OCI-LY1 (cell line): ENCODE results near the gene DNM2.

Experiments
- EZH2 ChIP-seq: fragments of 200-600 bp; sonication (generic), shearing (Covaris generic); IDR thresholded peaks from 2 replicates; pipeline ENCODE4 v1.8.0; 2017; ENCODE audit warnings: borderline replicate concordance, mixed run types, mild to moderate bottlenecking, antibody characterized with exemption, low read length, moderate library complexity, mixed read lengths
- TF ChIP-seq, protein P1 (sequence below): fragments of 200-600 bp; sonication (generic), shearing (Covaris generic); IDR thresholded peaks from 2 replicates; pipeline ENCODE4 v1.5.1; 2017; ENCODE audit warnings: mild to moderate bottlenecking, antibody characterized with exemption, low read length, moderate library complexity, mixed read lengths

DNA sequence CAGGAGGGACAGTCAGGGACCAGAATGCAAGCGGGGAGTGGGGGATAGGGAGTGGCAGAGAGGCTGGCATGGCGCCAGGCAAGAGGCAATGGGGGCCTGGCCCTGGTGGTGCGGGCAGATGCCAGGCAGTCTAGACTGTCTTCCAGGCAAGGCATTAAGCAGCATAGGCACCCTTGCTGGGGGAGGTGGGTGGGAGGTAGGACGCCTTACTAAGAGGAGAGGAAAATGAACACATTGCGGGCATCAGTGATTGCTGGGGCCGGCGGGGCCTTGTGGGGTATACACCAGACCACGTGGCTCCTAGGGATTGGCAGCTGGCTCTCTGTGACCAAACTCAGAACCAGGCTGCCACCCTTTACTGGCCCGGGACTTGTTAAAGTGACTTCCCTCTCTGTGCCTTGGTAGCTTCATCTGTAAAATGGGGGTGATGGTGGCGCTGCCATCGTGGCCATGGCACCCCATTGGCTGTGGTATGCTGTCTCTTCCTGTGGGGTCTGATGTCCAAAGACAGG is 46.0 kb downstream of the DNM2 start:
- no peak for TF ChIP-seq EZH2
- TF ChIP-seq, protein P1, sequence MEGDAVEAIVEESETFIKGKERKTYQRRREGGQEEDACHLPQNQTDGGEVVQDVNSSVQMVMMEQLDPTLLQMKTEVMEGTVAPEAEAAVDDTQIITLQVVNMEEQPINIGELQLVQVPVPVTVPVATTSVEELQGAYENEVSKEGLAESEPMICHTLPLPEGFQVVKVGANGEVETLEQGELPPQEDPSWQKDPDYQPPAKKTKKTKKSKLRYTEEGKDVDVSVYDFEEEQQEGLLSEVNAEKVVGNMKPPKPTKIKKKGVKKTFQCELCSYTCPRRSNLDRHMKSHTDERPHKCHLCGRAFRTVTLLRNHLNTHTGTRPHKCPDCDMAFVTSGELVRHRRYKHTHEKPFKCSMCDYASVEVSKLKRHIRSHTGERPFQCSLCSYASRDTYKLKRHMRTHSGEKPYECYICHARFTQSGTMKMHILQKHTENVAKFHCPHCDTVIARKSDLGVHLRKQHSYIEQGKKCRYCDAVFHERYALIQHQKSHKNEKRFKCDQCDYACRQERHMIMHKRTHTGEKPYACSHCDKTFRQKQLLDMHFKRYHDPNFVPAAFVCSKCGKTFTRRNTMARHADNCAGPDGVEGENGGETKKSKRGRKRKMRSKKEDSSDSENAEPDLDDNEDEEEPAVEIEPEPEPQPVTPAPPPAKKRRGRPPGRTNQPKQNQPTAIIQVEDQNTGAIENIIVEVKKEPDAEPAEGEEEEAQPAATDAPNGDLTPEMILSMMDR, result no peak
